Measurements from ENCODE around the gene AGAP1.

DNA sequence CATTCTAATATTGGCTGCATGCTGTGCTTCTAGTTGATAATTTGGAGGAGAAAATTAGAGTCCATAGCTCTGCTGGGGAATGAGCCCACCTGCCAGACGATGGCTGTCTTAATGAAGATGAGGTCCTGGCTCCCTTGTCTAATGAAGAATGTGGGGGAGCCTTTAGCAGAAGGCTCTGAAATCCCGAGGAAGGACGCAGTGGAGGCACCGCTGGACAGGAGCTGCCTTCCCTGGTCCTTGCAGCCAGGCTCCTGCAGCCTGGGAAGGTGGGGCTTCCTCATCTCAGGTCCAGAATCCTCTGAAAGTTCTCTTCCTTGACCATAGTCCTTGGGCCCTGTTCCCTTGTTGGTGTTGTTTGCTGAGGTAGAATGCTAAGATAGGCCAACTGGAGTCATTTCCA, 208.3 kb downstream of the AGAP1 start:
- TF ChIP-seq POLR2AphosphoS5 (IDR thresholded peaks at IDR 0.05; ENCODE audit: insufficient read depth, low read depth, low read length) (no peak), POLR2A (IDR thresholded peaks at IDR 0.05; ENCODE audit: low read depth, low read length) (no peak), EZH2 (IDR thresholded peaks at IDR 0.05; ENCODE audit: borderline replicate concordance, low read depth, low read length, severe bottlenecking) (no peak), MYC (IDR thresholded peaks at IDR 0.05; ENCODE audit: low read depth, low read length) (no peak), JUN (IDR thresholded peaks at IDR 0.05; ENCODE audit: borderline replicate concordance, insufficient read depth, insufficient read length, low read depth) (no peak), FOS (IDR thresholded peaks at IDR 0.05; ENCODE audit: borderline replicate concordance, insufficient read depth, low read length) (no peak), GATA2 (IDR thresholded peaks at IDR 0.05; ENCODE audit: insufficient read depth, insufficient read length, low read depth, low read length) (no peak)
- TF ChIP-seq, protein P1, sequence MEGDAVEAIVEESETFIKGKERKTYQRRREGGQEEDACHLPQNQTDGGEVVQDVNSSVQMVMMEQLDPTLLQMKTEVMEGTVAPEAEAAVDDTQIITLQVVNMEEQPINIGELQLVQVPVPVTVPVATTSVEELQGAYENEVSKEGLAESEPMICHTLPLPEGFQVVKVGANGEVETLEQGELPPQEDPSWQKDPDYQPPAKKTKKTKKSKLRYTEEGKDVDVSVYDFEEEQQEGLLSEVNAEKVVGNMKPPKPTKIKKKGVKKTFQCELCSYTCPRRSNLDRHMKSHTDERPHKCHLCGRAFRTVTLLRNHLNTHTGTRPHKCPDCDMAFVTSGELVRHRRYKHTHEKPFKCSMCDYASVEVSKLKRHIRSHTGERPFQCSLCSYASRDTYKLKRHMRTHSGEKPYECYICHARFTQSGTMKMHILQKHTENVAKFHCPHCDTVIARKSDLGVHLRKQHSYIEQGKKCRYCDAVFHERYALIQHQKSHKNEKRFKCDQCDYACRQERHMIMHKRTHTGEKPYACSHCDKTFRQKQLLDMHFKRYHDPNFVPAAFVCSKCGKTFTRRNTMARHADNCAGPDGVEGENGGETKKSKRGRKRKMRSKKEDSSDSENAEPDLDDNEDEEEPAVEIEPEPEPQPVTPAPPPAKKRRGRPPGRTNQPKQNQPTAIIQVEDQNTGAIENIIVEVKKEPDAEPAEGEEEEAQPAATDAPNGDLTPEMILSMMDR (IDR thresholded peaks at IDR 0.05; ENCODE audit: extremely low read depth in 1 of 2, insufficient read depth in 1 of 2, low read depth in 1 of 2, low read length in 2 of 2): no peak
- TF ChIP-seq, protein P2, sequence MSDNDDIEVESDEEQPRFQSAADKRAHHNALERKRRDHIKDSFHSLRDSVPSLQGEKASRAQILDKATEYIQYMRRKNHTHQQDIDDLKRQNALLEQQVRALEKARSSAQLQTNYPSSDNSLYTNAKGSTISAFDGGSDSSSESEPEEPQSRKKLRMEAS (IDR thresholded peaks at IDR 0.05; ENCODE audit: insufficient read depth, insufficient read length): no peak

Measured in endothelial cell of umbilical vein (primary cell).